DND-41 (cell line): ENCODE data around the gene CTDSP2.

Source experiments
- ATAC-seq: fragments of 200-7000 bp; cut with Tn5 transposase; 3 replicates; pipeline ENCODE4 v1.9.1; 2021; ENCODE audit warnings: low read depth; ENCODE audit not compliant: insufficient read depth
- DNase-seq: peaks from one replicate; pipeline ENCODE4 v3.0.0-alpha.2; 2020
- H2AFZ ChIP-seq: 2 replicates; pipeline ENCODE4 v1.6.0; 2012; ENCODE audit warnings: low read depth, low read length
- H3K27ac ChIP-seq: 2 replicates; pipeline ENCODE4 v1.5.1; 2012; ENCODE audit warnings: low read length, inconsistent platforms
- H3K27me3 ChIP-seq: fragments of 200-600 bp; sonication (generic); 2 replicates; pipeline ENCODE4 v1.6.0; 2012; ENCODE audit warnings: low read length, mild to moderate bottlenecking, inconsistent platforms; ENCODE audit not compliant: insufficient read depth, poor library complexity
- H3K36me3 ChIP-seq: 2 replicates; pipeline ENCODE4 v1.5.1; 2012; ENCODE audit warnings: low read length, inconsistent platforms; ENCODE audit not compliant: insufficient read depth
- H3K4me1 ChIP-seq: 2 replicates; pipeline ENCODE4 v1.5.1; 2012; ENCODE audit warnings: mild to moderate bottlenecking, low read length; ENCODE audit not compliant: insufficient read depth
- H3K4me2 ChIP-seq: 2 replicates; pipeline ENCODE4 v1.6.0; 2012; ENCODE audit warnings: mild to moderate bottlenecking, moderate library complexity, low read length, inconsistent platforms; ENCODE audit not compliant: insufficient read depth
- H3K4me3 ChIP-seq, 2 experiments: fragments of 200-600 bp in 1 of 2; shearing (Covaris generic) in 1 of 2; 2 replicates each; pipeline ENCODE4 v1.5.1; 2012 to 2016; ENCODE audit warnings: inconsistent platforms in 2 of 2, low read length in 2 of 2, mild to moderate bottlenecking in 2 of 2, low read depth in 1 of 2, moderate library complexity in 1 of 2
- H3K79me2 ChIP-seq: 2 replicates; pipeline ENCODE4 v1.6.0; 2012; ENCODE audit warnings: low read length, inconsistent platforms; ENCODE audit not compliant: insufficient read depth
- H3K9ac ChIP-seq: 2 replicates; pipeline ENCODE4 v1.6.0; 2012; ENCODE audit warnings: low read depth, mild to moderate bottlenecking, inconsistent platforms, low read length, moderate library complexity
- H3K9me3 ChIP-seq: 2 replicates; pipeline ENCODE4 v1.5.1; 2012; ENCODE audit warnings: low read length, moderate library complexity, mild to moderate bottlenecking, inconsistent platforms; ENCODE audit not compliant: insufficient read depth, severe bottlenecking
- H4K20me1 ChIP-seq: 2 replicates; pipeline ENCODE4 v1.6.0; 2012; ENCODE audit warnings: low read length; ENCODE audit not compliant: insufficient read depth
- CTCF ChIP-seq: IDR thresholded peaks from 2 replicates; pipeline ENCODE4 v1.5.1; 2012; ENCODE audit warnings: borderline replicate concordance, low read length, moderate library complexity, mild to moderate bottlenecking; ENCODE audit not compliant: poor library complexity, severe bottlenecking; ENCODE audit errors: extremely low read depth
- EZH2 ChIP-seq: IDR thresholded peaks from 3 replicates; pipeline ENCODE4 v1.6.1; 2012; ENCODE audit warnings: borderline replicate concordance, low read depth, mild to moderate bottlenecking, moderate library complexity, low read length, inconsistent platforms; ENCODE audit not compliant: severe bottlenecking

Gene CTDSP2

GRCh38 chr12:57811028-57811755 lies 35.3 kb downstream of the CTDSP2 start:
- TF ChIP-seq CTCF (no peak), EZH2 (no peak)
- DNase-seq (no peak), ATAC-seq (no peak)
- Histone ChIP-seq H3K4me3 (no peak overlapping the region), H2AFZ (no peak overlapping the region), H3K79me2 (no peaks in the 10 kb centered on the region), H4K20me1 (no peaks in the 10 kb centered on the region), H3K27ac (no peak overlapping the region), H3K9me3 (no peaks in the 10 kb centered on the region), H3K4me1 (no peaks in the 10 kb centered on the region), H3K27me3 (no peaks in the 10 kb centered on the region), H3K4me2 (no peak overlapping the region), H3K9ac (no peak overlapping the region), H3K36me3 (peaks cover 5% of the 10 kb centered on the region; the same call in 1 of the 2 replicates)

GRCh38 chr12:57810450-57810849 lies 36.1 kb downstream of the CTDSP2 start:
- Histone ChIP-seq H3K4me2 (no peak overlapping the region), H3K79me2 (no peaks in the 10 kb centered on the region), H3K4me1 (no peaks in the 10 kb centered on the region), H3K36me3 (peaks cover 5% of the 10 kb centered on the region; the same call in 1 of the 2 replicates), H3K27ac (no peak overlapping the region), H3K4me3 (no peak overlapping the region), H2AFZ (no peak overlapping the region), H3K9me3 (no peaks in the 10 kb centered on the region), H4K20me1 (no peaks in the 10 kb centered on the region), H3K27me3 (no peaks in the 10 kb centered on the region), H3K9ac (no peak overlapping the region)
- no peak for TF ChIP-seq CTCF
- TF ChIP-seq EZH2 = no peak
- no peak for DNase-seq
- ATAC-seq = no peak

DNA sequence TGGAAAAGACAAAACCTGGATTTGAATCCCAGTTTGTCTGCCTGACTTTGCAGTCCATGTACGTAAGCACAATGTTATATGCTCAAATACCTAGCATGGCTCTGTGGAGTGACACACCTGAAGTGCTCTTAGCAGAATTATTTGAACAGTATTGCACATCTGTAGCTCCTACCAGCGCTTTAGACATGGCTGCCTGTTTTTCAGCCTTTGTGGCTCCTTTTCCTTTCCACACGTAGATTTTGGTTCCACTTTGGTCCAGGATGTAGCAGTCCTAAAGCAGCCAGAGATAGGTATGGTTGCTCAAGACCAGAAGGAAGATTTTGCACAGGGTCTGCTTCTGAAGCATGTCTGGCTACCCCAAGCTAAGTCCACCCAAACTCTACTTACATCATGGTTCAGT lies 37.1 kb downstream of the CTDSP2 start:
- Histone ChIP-seq H3K27ac (no peak overlapping the region), H3K4me1 (no peaks in the 10 kb centered on the region)

GRCh38 chr12:57808351-57808750 lies 38.2 kb downstream of the CTDSP2 start:
- Histone ChIP-seq H3K9ac (no peak overlapping the region), H3K36me3 (peaks cover 5% of the 10 kb centered on the region; the same call in 1 of the 2 replicates), H3K4me3 (no peak overlapping the region), H3K4me1 (no peaks in the 10 kb centered on the region), H3K27me3 (no peaks in the 10 kb centered on the region), H3K79me2 (no peaks in the 10 kb centered on the region), H4K20me1 (no peaks in the 10 kb centered on the region), H3K9me3 (no peaks in the 10 kb centered on the region), H2AFZ (no peak overlapping the region), H3K27ac (no peak overlapping the region), H3K4me2 (no peak overlapping the region)
- DNase-seq (no peak), ATAC-seq (no peak)
- TF ChIP-seq CTCF = no peak

More for the DNA sequence above, 37.1 kb downstream of the CTDSP2 start:
- H3K27me3 ChIP-seq = no peaks in the 10 kb centered on the region
- ATAC-seq (no peak), DNase-seq (no peak)
- TF ChIP-seq EZH2 = no peak
- H4K20me1 ChIP-seq = no peaks in the 10 kb centered on the region
- H3K4me2 ChIP-seq = no peak overlapping the region
- H3K4me3 ChIP-seq = no peak overlapping the region
- peaks cover 5% of the 10 kb centered on the region; the same call in 1 of the 2 replicates for H3K36me3 ChIP-seq
- H3K9ac ChIP-seq = no peak overlapping the region
- no peaks in the 10 kb centered on the region for H3K9me3 ChIP-seq
- H3K79me2 ChIP-seq = no peaks in the 10 kb centered on the region
- H2AFZ ChIP-seq = no peak overlapping the region
